MM.1S (cell line): ENCODE measurements around the gene ASIC1.

Experiments used
- CTCF ChIP-seq: fragments of 300-600 bp; sonication (generic); IDR thresholded peaks from 2 replicates; pipeline ENCODE4 v1.5.1; 2016; ENCODE audit warnings: antibody characterized with exemption, low read length, mixed read lengths
- EZH2 ChIP-seq: fragments of 300-600 bp; sonication (generic); optimal IDR thresholded peaks from 2 replicates; pipeline ENCODE3; 2017; ENCODE audit warnings: low read depth, mild to moderate bottlenecking, antibody characterized with exemption, low read length, mixed read lengths

- TF ChIP-seq CTCF: no peak
- TF ChIP-seq EZH2: no peak
Measured at GRCh38 chr12:50059440-50060119, 2.2 kb downstream of the ASIC1 start.
